Neural cell (in vitro differentiated cells): Measurements from ENCODE around the gene PIM2. TPM values are rescaled to one million over a fixed set of nuclear protein-coding genes. Genes with fewer than 3 reads are reported as not detected.
A peak's percentile ranks its signal among the peaks of the same experiment; 100 is the strongest.

ENCODE experiments used
- H2AFZ ChIP-seq: fragments of 200-600, 300-800 bp; sonication (generic), shearing (Covaris generic); 2 replicates; pipeline ENCODE4 v1.6.0; 2014; ENCODE audit warnings: low read depth, mild to moderate bottlenecking, antibody characterized with exemption, low read length, moderate library complexity
- H3F3A ChIP-seq: fragments of 200-600 bp; shearing (Covaris generic); 2 replicates; pipeline ENCODE4 v1.6.1; 2016; ENCODE audit warnings: mild to moderate bottlenecking, moderate library complexity, mixed read lengths, antibody characterized with exemption, low read length; ENCODE audit not compliant: insufficient read depth, poor library complexity, severe bottlenecking
- H3K27ac ChIP-seq: fragments of 200-600, 300-800 bp; sonication (generic), shearing (Covaris generic); 2 replicates; pipeline ENCODE4 v1.5.1; 2014; ENCODE audit warnings: mild to moderate bottlenecking, low read length, moderate library complexity
- H3K27me3 ChIP-seq: fragments of 300-800, 200-600 bp; sonication (generic), shearing (Covaris generic); 2 replicates; pipeline ENCODE4 v1.6.0; 2014; ENCODE audit warnings: mild to moderate bottlenecking, low read depth, low read length, moderate library complexity; ENCODE audit not compliant: insufficient read depth
- H3K36me3 ChIP-seq: fragments of 300-800, 200-600 bp; sonication (generic), shearing (Covaris generic); 2 replicates; pipeline ENCODE4 v1.5.1; 2014; ENCODE audit warnings: mild to moderate bottlenecking, antibody characterized with exemption, low read length, moderate library complexity; ENCODE audit not compliant: insufficient read depth
- H3K4me2 ChIP-seq: fragments of 300-800, 200-600 bp; sonication (generic), shearing (Covaris generic); 2 replicates; pipeline ENCODE4 v1.6.0; 2014; ENCODE audit warnings: mild to moderate bottlenecking, low read length
- H3K4me3 ChIP-seq: fragments of 300-800, 200-600 bp; sonication (generic), shearing (Covaris generic); 2 replicates; pipeline ENCODE4 v1.5.1; 2014; ENCODE audit warnings: mild to moderate bottlenecking, low read length, moderate library complexity
- H3K79me2 ChIP-seq: fragments of 200-600 bp; shearing (Covaris generic); replicated peaks from 2 replicates; pipeline ENCODE4 v1.6.0; 2014; ENCODE audit warnings: mild to moderate bottlenecking, low read length, moderate library complexity; ENCODE audit not compliant: insufficient read depth
- H3K9ac ChIP-seq: fragments of 300-800, 200-600 bp; sonication (generic), shearing (Covaris generic); 2 replicates; pipeline ENCODE4 v1.6.1; 2016; ENCODE audit warnings: mild to moderate bottlenecking, low read length, mixed read lengths
- H3K9me2 ChIP-seq: fragments of 200-600 bp; shearing (Covaris generic); 2 replicates; pipeline ENCODE4 v1.6.1; 2016; ENCODE audit warnings: mild to moderate bottlenecking, low read length, mixed read lengths; ENCODE audit not compliant: insufficient read depth
- H3K9me3 ChIP-seq: fragments of 200-600, 300-800 bp; sonication (generic), shearing (Covaris generic); 2 replicates; pipeline ENCODE4 v1.6.1; 2016; ENCODE audit warnings: mild to moderate bottlenecking, mixed run types, low read length, moderate library complexity, mixed read lengths
- H4K20me1 ChIP-seq: fragments of 200-600 bp; shearing (Covaris generic); 2 replicates; pipeline ENCODE4 v1.6.1; 2016; ENCODE audit warnings: mild to moderate bottlenecking, mixed run types; ENCODE audit not compliant: insufficient read depth
- CTCF ChIP-seq: fragments of 450-650 bp; IDR thresholded peaks from 2 replicates; pipeline ENCODE4 v1.5.1; 2014; ENCODE audit warnings: antibody characterized with exemption, mild to moderate bottlenecking, moderate library complexity; ENCODE audit not compliant: poor library complexity, severe bottlenecking
- EP300 ChIP-seq: fragments of 450-650 bp; conservative IDR thresholded peaks from 2 replicates; pipeline ENCODE4 v1.6.1; 2014; ENCODE audit warnings: antibody characterized with exemption, mild to moderate bottlenecking, moderate library complexity; ENCODE audit not compliant: poor library complexity, severe bottlenecking
- EZH2 ChIP-seq: fragments of 200-600, 300-800 bp; shearing (Covaris generic), sonication (generic); IDR thresholded peaks from 2 replicates; pipeline ENCODE4 v1.6.1; 2014; ENCODE audit warnings: antibody characterized with exemption, low read length, borderline replicate concordance, mild to moderate bottlenecking; ENCODE audit not compliant: insufficient read depth, poor library complexity, severe bottlenecking
- MXI1 ChIP-seq: fragments of 450-650 bp; conservative IDR thresholded peaks from 2 replicates; pipeline ENCODE4 v1.6.1; 2014; ENCODE audit warnings: antibody characterized with exemption, mild to moderate bottlenecking; ENCODE audit not compliant: poor library complexity, severe bottlenecking
- POLR2AphosphoS5 ChIP-seq: IDR thresholded peaks from 2 replicates; pipeline ENCODE4 v1.6.1; 2012
- RAD21 ChIP-seq: fragments of 450-650 bp; conservative IDR thresholded peaks from 2 replicates; pipeline ENCODE4 v1.6.1; 2014; ENCODE audit warnings: antibody characterized with exemption, mild to moderate bottlenecking, moderate library complexity
- REST ChIP-seq: IDR thresholded peaks from 2 replicates; pipeline ENCODE4 v1.6.1; 2012; ENCODE audit warnings: borderline replicate concordance
- SMC3 ChIP-seq: fragments of 450-650 bp; conservative IDR thresholded peaks from 2 replicates; pipeline ENCODE4 v1.6.1; 2014; ENCODE audit warnings: antibody characterized with exemption, mild to moderate bottlenecking, moderate library complexity; ENCODE audit not compliant: poor library complexity
- TAF1 ChIP-seq: IDR thresholded peaks from 2 replicates; pipeline ENCODE4 v1.6.1; 2012; ENCODE audit warnings: low read depth
- polyA plus RNA-seq: library from polyadenylated mRNA; depleted of rRNA; stranded (reverse); fragments of >200 nt; gene quantifications from 2 replicates; pipeline ENCODE4 v1.2.3, GENCODE V29; 2014

PIM2 gene
- polyA plus RNA-seq, 1 donor from 2014 or later: 8.9 TPM

- Histone ChIP-seq H3K27ac (no peak overlapping the region), H3K4me2 (no peak overlapping the region), H3K9me3 (no peaks in the 10 kb centered on the region), H3K9ac (no peak overlapping the region), H3K9me2 (no peaks in the 10 kb centered on the region), H3K36me3 (no peaks in the 10 kb centered on the region), H4K20me1 (no peaks in the 10 kb centered on the region), H3K4me3 (no peak overlapping the region), H2AFZ (no peak overlapping the region), H3K27me3 (no peaks in the 10 kb centered on the region), H3F3A (no peaks in the 10 kb centered on the region), H3K79me2 (peaks cover 10% of the 10 kb centered on the region)
- TF ChIP-seq EZH2 (no peak), TAF1 (no peak), MXI1 (no peak), REST (no peak), RAD21 (no peak), SMC3 (no peak), CTCF (no peak)
Observed at GRCh38 chrX:48892896-48893295, 25.9 kb downstream of the PIM2 start.

GRCh38 chrX:48891402-48892288 lies 27.2 kb downstream of the PIM2 start:
- no peaks in the 10 kb centered on the region for H3K9me3 ChIP-seq
- H3K27ac ChIP-seq: no peak overlapping the region
- no peak overlapping the region for H2AFZ ChIP-seq
- no peaks in the 10 kb centered on the region for H3K36me3 ChIP-seq
- no peaks in the 10 kb centered on the region for H4K20me1 ChIP-seq
- no peaks in the 10 kb centered on the region for H3K27me3 ChIP-seq
- peak; percentile 38 for TF ChIP-seq MXI1
- TF ChIP-seq POLR2AphosphoS5: no peak
- no peak for TF ChIP-seq REST
- TF ChIP-seq EP300: no peak
- peak; percentile 18 for TF ChIP-seq SMC3
- TF ChIP-seq RAD21: no peak
- peak; percentile 59 for TF ChIP-seq CTCF
- TF ChIP-seq EZH2: no peak
- TF ChIP-seq TAF1: no peak
- H3K4me2 ChIP-seq: no peak overlapping the region
- H3K9ac ChIP-seq: peak overlapping the region; percentile 55
- no peaks in the 10 kb centered on the region for H3F3A ChIP-seq
- H3K79me2 ChIP-seq: peaks cover 10% of the 10 kb centered on the region
- peak overlapping the region; percentile 63 for H3K4me3 ChIP-seq
- H3K9me2 ChIP-seq: no peaks in the 10 kb centered on the region
